Ovary (tissue), 3 donors: ENCODE data around the gene RSPH3.

Experiments
- POLR2A ChIP-seq: fragments of 450-650 bp; IDR thresholded peaks from one replicate; pipeline ENCODE4 v1.6.1; 2017; ENCODE audit warnings: antibody characterized with exemption, mild to moderate bottlenecking, moderate library complexity
- TF ChIP-seq, protein P1 (sequence below), 3 donors: fragments of 450-650 bp in 2 of 3; fragments of 200-600 bp in 1 of 3; IDR thresholded peaks; one replicate each; pipeline versions ENCODE4 v1.5.1 to v1.8.0; 2016 to 2022; ENCODE audit warnings: antibody characterized with exemption in 3 of 3, mild to moderate bottlenecking in 1 of 3
- donor health status: DM: no; HTN: no; CAD: no.

DNA sequence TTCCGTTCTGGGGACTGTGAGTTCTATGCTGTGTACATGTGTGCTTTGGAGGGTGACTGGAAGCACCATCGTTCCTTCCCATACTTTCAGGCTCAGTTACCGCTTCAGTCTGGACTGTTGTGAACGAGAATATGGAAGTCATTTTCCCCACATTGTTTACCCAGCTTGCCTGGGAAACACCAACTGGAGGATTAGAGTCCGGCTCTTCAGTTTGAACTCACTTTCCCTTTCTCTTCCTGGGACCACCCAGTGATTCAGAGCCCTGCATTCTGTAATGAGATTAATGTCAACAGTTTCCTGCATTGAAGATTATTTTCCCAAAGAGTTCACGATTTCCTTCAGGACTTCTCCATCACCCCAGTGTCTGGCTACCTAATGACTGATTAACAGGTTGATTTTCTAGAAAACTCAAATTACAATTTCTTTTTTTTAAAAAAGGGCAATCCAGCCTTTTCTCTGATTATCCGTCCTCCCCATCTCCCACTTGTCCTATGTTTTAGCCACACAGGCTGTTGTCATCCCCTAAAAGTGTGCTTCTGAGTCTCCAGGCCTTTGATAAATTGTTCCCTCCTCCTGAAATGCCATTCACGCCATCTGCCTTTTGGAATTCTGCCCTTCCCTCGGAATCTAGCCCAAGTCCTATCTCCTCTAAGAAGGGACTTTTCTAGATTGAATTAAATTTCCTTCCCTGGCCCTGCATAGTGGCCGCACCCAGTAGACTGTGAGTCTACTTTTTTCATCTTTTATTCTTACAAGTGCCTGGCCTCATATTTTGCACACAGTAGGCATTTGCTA, 48.1 kb upstream of the RSPH3 start:
- TF ChIP-seq, protein P1, sequence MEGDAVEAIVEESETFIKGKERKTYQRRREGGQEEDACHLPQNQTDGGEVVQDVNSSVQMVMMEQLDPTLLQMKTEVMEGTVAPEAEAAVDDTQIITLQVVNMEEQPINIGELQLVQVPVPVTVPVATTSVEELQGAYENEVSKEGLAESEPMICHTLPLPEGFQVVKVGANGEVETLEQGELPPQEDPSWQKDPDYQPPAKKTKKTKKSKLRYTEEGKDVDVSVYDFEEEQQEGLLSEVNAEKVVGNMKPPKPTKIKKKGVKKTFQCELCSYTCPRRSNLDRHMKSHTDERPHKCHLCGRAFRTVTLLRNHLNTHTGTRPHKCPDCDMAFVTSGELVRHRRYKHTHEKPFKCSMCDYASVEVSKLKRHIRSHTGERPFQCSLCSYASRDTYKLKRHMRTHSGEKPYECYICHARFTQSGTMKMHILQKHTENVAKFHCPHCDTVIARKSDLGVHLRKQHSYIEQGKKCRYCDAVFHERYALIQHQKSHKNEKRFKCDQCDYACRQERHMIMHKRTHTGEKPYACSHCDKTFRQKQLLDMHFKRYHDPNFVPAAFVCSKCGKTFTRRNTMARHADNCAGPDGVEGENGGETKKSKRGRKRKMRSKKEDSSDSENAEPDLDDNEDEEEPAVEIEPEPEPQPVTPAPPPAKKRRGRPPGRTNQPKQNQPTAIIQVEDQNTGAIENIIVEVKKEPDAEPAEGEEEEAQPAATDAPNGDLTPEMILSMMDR (IDR thresholded peaks at IDR 0.05) = no peak
- no peak for TF ChIP-seq POLR2A
